Activated CD8-positive, alpha-beta memory T cell treated with anti-CD3 and anti-CD28 coated beads, Interleukin-2, amount 50 U/mL, for 1 hour (primary cell): ENCODE results near the gene DENND1C.
"Not testable (repeated sequence)": the region's sequence is repeated elsewhere in the genome, so short reads cannot be mapped to it uniquely, and the experiment has no call there.

Experiments used
- DNase-seq: peaks from one replicate; pipeline ENCODE4 v3.0.0-alpha.2; 2020; ENCODE audit errors: extremely low read depth

Gene DENND1C

DNA sequence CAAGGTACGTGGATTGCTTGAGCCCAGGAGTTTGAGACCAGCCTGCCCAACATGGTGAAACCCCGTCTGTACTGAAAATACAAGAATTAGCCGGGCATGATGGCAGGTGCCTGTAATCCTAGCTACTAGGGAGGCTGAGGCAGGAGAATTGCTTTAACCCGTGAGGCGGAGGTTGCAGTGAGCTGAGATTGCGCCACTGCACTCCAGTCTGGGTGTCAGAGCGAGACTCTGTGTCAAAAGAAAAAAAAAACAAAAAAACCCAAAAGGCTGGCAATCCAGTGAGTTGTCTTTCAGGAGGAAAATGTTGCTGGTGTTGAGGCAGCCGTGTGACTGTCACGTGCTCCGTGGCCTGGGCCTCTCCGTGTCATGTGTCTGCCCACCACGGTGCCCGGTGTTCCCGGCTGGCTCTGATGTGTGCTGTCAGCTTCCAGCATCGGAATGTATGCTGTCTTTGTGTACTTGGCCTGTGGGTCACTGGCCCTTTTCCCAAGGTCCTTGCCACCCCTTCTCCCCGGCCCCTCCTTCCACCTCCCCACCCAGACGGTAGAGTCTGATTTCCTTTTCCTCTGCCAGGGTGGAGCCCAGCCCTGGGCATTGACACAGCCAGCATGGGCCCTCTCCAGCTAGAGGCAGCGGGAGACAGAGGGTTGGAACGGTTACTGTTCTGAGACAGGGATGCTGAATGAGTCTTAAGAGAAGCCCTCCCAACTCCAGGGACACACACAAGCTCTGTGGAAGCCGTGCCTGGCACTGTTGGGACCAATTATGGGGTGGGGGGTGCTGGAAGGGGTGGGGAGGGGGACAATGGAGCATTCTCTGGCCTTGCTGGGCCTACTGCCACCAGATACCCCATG, 27.8 kb upstream of the DENND1C start:
- no peak for DNase-seq

DNA sequence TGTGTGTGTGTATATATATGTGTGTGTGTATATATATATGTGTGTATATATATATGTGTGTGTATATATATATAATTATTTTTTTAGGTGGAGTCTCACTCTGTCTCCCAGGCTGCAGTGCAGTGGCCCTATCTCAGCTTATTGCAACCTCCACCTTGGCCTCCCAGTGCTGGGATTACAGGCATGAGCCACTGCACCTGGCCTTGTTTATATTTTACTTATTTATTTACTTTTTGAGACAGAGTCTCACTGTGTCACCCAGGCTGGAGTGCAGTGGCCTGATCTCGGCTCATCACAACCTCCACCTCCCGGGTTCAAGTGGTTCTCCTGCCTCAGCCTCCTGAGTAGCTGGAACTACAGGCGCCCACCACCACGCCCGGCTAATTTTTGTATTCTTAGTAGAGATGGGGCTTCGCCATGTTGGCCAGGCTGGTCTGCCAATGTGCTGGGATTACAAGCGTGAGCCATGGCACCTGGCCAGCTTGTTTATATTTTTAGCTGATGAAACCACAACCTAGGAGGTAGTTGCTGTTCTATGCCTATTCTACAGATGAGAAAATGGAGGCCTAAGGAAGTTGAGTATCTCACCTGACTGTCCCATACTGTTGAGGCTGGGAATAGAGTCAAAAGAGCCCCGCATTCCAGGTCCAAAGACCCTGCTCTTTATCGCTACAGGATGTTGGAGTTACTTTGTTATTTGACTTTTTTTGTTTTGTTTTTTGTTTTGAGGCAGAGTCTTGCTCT, 26.6 kb upstream of the DENND1C start:
- DNase-seq = not testable (repeated sequence)

DNA sequence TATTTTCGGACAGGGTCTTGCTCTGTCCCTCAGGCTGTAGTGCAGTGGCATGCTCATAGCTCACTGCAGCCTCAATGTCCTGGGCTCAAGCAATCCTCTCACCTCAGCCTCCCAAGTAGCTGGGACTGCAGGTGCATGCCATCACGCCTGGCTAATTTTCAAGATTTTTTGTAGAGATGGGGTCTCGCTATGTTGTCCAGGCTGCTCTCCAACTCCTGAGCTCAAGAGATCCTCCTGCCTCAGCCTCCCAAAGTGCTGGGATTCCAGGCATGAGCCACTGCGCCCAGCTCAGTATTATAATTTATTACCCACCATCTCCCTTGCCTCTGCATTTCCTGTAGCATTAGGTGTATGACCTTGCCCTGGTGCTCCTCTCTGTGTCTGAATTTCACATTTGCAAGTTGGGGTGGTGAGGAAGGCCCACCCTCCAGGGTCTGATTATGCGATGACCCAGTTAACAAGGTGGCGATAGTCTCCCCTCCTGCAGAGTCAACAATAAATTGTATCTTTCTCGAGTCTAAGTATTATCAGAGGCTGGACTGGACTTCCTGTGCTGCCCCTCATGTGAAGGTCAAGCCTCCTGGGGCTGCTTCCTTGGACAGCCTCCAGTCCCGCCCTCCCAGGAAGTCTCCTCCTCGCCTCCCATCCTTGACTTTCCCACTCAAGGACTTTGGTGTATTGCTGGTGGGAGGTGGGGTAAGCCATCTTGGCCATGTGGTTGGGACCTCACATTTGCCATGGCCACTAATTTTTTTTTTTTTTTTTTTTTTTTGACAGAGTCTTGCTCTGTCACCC, 22.0 kb upstream of the DENND1C start:
- DNase-seq = no peak

DNA sequence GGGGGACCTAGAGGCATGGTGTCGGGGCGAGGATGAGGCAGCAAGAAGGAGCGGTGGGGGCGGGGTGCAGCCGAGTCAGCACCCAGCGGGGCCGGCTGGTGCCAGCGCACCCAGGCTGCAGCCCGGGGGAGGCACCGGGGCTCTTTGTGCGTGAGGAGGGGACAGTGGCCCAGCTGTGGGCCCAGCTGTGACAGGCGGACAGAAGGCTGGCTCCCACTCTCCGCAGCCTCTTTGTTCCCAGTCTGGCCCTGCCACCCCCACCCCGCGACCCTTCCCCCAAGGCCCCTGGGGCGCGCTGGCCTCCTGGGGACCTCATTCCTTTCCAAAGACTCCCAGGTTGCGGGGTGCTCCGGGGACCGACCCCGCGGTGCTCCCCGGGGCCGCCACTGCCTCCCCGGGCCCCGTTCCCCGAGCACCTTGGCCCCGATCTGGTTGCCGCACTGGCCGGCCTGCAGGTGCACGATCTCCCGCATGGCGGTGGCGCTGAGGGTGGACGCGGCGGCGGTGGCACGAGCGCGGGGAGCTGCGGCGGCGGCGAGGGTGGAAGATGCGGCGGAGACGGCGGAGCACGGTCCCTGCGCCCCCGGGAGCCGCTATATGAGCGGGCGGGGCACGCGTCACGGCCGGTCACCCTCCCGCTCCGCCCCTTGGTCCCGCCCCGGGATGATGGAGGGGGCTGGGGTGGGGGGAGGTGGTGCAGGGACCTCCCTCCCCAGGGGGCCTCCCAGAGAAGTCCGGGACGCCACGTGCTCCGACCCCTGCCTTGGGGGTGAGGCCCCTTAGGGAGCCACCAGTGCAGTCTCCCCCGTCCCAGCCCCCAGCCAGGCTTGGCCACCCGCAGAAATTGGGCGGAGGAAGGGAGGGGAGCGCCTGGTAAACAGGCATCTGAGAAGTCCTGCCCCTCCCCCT, 20.4 kb upstream of the DENND1C start, which contains the start of gene TUBB4A:
TSS of gene TUBB4A (minus strand) at position 570 of the 909 bp plus-strand sequence. CDS start at position 473, 97 bp downstream.
- no peak for DNase-seq

DNA sequence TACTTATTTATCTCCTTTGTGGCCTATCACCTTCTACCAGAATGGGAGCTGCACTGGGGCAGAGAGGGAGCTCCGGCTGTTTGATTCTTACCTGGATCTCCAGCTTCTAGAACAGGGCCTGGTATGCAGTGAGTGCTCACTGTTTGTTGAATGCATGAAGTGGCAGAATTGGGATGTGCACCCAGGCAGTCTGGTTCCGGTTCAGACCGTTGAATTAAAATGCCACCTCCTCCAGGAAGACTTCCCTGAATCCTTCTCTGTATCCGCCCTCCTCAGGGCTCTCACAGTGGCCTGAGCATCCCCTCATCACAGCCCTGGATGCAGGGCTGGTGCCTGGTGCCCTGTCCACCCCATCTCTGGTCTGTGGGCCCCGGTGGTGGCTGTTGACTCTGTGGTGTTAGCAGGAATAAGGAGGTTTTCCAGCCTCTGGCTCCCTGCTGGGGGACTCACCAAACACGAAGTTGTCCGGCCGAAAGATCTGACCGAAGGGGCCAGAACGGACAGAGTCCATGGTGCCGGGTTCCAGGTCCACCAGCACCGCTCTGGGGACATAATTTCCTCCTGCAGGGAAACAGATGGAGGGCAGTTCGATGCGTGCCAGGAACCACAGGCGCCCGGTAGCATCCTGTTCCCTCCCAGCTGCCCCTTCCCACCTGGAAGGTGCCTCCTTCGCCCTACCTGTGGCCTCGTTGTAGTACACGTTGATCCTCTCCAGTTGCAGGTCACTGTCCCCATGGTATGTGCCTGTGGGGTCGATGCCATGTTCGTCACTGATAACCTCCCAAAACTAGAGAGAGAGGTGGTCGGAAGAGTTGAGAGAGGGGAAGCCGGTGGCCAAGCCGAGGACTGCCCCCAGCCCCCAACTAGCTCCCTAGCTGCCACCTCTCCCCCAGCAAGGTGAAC, 19.5 kb upstream of the DENND1C start:
- DNase-seq = no peak

DNA sequence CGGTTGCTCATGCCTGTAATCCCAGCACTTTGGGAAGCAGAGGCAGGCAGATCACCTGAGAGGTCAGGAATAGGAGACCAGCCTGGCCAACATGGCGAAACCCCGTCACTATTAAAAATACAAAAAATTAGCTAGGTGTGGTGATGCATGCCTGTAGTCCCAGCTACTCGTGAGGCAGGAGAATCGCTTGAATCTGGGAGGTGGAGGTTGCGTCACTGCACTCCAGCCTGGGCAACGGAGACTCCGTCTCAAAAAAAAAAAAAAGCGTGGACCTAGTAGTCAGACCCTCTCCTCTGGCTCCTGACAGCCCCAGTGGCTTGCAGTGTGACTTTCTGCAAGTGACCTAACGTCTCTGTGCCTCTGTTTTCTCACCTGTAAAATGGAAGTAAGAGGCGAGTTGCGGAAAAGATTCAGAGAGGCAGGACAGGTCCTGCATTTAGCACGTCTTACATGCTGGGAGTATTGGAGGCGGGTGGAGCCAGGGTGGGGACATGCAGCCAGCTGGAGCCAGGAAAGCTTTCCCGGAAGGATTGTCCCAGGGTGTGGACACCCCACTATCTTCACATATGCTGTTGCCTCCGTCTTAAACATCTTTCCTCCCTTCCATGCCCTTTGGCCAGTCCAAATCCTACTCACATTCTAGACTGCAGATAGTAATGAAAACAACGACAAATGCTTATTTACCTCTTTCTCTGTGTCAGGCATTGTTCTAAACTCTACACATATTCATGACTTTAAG, 17.6 kb upstream of the DENND1C start:
- no peak for DNase-seq

DNA sequence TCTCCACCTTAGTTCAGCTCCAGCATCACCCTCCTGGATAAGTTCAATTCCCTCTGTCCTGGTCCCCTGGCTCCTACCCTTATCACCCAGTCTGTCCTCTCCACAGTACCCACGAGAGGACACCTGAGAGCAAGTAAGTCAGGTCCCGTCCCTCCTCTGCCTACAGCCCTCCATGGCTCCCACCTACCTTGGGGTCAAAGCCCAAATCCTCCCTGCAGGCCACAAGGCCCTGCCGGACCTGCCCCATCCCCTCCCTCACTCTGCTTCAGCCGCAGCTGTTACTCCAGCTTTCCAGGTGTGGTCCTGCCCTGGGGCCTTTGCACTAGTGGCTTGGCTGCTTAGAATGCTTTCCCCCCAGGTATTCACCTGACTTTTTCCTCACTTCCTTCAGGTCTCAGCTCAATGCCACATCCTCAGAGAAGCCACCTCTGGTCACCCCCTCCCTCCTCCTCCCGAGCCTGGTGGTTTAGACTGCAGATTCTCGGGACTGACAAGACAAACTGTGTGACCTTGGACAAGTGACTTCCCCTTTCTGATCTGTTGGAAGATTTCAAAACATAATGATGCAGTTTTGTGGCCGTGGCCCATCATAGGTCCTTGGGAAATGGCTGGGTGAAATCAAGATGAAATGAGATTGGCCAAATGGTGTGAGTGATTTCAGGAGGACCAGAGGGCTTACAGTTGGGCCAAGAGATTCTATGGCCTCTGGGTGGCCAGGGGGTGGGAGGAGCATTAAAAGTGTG, 16.9 kb upstream of the DENND1C start:
- DNase-seq = no peak

DNA sequence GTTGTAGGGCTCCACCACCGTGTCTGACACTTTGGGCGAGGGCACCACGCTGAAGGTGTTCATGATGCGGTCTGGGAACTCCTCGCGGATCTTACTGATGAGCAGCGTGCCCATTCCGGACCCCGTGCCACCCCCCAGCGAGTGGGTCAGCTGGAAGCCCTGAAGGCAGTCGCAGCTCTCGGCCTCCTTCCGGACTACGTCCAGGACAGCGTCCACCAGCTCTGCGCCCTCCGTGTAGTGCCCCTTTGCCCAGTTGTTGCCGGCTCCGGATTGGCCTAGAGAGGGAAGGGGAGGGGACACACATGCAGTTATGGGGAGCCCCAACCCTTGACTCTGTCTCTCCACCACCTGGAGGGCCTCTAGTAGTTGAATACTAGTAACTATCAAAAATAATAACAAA, 14.4 kb upstream of the DENND1C start:
- DNase-seq = no peak

DNA sequence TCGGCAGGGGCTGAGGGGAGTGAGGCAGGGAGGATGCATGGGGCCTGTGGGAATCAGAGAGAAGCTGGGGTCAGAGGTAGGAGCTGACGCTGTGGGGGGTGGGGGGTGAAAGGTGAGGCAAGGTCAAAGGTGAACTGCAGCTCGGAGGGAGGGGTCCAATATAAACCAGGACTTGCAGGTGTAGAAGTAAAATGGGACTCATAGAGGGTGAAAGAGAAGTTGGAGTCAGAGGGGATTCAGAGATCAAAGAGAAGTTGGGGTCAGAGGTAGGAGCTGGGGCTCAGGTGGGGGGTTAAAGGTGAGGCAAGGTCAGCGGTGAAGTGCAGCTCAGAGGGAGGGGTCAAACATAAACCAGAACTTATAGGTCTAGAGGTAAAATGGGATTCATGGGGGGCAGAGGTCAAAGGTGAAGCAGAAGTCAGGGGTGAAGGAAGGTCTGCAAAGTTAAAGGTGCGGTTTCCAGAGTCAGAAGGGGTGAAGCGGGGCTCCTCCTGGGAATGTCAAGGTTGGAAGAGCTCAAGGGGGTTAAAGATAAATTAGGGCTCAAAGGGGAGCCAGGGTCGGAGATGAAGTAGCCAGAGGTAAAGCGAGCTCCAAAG, 12.9 kb upstream of the DENND1C start:
- no peak for DNase-seq

DNA sequence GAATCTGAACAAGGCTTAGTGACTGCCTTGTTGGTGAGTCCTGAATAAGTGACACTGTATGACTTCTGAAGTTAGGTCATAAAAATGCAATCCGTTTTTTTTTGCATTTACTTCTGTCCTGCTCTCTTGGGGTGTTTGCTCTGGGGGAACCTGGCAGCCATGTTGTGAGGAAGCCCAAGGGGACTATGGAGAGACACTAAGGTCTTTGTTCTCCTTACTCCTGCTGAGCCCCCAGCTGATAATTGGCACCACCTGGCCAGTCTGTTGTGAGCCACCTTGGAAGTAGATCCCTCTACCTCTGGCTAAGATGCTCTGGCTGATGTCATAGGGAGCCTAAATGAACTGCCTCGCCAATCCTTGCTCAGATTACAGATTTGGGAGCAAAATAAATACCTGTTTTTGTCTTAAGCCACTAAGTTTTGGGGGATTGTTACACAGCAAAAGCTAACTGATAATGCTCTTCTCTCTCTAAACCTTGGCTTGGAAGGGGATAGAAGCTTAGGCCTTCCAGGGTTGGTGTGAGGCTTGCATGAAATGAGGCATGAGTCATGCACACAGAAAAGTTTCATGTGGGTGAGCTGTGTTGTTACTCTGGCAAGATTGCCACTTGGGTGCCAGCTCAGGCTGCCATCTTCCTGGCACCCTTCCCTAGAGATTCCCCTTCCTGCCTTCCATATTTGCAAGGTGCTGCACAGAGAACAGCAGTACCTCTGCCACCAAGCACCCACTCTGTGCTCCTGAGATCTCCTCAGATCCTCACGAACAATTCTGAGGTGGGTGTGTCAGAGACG, 10.4 kb upstream of the DENND1C start:
- DNase-seq = no peak

DNA sequence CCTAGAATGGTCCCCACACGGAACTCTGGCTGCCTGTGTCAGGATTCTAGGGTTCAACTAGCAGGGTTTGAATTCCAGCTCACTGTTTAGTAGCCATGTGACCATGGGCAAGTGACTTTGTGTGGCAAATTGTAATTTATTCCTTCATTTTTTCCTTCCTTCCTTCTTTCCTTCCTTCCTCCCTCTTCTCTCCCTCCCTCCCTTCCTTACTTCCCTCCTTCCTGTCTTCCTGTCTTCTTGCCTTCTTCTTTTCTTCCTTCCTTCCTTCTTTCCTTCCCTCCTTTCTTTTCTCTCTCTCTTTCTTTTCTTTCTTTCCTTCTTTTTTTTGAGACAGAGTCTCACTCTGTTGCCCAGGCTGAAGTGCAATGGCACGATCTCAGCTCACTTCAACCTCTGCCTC, 8.5 kb upstream of the DENND1C start:
- DNase-seq = no peak

DNA sequence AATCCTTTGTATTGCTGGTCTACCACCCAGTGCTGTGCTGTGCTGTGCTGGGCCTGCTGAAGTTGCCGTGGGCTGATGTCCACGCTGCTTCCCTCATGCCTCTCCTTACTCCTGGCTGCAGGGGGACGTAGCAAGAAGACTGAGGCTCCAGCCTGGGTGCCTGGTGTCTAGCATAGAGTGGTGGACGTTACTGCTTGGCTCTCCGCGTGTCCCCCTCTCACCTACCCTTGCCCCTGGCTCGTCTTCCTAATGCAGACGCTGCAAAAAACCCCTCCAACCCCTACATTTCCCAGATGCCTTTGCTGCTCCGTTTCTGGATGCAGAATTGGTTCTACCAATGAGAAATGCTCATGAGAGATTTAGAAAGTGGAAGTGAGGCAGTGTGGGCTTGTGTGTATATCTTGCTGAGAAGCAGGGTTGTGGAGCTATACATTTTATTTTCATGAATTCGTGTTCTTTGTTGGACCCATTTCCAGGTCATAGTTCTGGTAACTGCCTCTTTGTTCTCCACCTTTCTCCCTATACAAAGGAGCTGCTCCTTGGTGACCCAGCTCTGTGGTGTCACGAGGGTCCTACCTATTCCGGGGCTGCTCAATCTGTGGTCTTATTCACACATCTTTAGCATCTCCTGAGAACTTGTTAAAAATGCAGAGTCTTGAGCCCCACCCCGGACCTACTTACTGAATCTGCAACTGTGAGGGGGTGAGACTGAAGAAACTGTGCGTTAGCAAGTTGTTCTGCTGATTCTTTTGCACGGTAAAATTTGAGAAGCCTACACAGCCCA, 7.9 kb upstream of the DENND1C start:
- DNase-seq = no peak

DNA sequence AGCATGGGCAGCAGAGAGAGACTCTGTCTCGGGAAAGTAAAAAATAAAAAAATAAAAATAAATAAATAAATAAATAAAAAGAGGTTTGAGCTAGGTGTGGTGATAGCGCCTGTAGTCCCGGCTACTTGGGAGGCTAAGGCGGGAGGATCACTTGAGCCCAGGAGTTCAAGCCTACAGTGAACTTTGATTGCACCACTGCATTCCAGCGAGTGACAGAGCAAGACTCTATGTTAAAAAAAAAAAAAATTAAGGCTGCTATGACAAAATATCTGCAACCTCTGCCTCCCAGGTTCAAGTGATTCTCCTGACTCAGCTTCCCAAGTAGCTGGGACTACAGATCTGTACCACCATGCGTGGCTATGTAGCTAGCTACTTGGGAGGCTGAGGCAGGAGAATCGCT, 3.2 kb upstream of the DENND1C start:
- DNase-seq = no peak

DNA sequence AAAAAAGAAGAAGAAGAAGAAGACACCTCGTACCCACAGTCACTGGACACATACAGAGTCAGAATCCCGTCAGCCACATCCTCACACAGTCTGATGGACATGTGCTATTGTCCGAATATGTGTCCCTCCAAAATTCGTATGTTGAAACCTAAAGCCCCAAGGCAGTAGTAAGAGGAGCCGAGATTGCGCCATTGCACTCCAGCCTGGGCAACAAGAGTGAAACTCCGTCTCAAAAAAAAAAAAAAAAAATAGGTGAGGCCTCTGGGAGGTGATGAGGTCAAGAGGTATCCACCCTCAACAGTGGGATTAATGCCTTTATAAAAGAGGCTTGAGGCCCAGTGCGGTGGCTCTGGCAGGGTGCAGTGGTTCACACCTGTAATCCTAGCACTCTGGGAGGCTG, 2.6 kb upstream of the DENND1C start:
- no peak for DNase-seq

DNA sequence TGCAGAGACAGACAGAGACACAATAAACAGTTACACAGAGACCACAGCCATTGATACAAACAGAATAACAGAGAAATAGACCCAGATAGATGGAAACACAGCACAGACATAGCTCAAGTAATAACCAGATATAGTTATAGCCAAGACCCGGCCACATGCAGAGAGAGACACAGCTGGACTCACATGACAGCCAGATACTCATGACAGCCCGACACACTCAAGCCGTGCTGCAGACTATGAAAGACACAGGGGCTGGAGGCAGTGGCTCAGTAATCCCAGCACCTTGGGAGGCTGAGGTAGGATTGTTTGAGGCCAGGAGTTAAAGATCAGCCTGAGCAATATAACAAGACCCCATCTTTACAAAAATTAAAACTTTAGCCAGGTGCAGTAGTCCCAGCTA, 1.6 kb upstream of the DENND1C start:
- no peak for DNase-seq

DNA sequence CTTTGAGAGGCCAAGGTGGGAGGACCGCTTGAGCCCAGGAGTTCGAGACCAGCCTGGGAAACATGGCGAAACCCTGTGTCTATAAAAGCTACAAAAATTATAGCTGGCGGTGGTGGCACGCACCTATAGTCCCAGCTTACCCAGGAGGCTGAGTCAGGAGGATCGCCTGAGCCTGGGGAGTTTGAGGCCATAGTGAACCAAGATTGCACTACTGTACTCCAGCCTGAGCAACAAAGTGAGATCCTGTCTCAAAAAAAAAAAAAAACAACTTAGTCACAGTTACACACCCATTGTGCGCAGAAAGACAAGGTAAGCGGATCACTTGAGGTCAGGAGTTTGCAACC, 728 bp upstream of the DENND1C start:
- no peak for DNase-seq
